ENCODE results near the gene PLCL2. TPM values are rescaled to one million over a fixed set of nuclear protein-coding genes. Genes with fewer than 3 reads are reported as not detected.
"Not testable (repeated sequence)": the region's sequence is repeated elsewhere in the genome, so short reads cannot be mapped to it uniquely, and the experiment has no call there.

The PLCL2 gene
- total RNA-seq, 2 donors from 2014 or later, result 17.8 to 20.5 TPM

DNA sequence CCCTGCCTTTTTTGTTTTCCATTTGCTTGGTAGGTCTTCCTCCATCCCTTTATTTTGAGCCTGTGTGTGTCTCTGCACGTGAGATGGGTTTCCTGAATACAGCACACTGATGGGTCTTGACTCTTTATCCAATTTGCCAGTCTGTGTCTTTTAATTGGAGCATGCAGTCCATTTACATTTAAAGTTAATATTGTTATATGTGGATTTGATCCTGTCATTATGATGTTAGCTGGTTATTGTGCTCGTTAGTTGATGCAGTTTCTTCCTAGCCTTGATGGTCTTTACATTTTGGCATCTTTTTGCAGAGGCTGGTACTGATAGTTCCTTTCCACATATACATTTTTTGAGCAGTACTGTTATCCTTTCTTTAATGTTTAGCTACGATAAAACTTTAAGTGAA, 73.1 kb downstream of the PLCL2 start:
- DNase-seq (ENCODE audit: low spot score in 2 of 2); ATAC-seq: not testable (repeated sequence)
- Mint-ChIP-seq H3K36me3 (peaks cover 11 to 18% of the 10 kb centered on the region in 2 donors), H3K27ac (peak overlapping the region in 1 of 2 donors; percentile 41), H3K9me3 (peaks cover 6 to 18% of the 10 kb centered on the region in 2 donors)

DNA sequence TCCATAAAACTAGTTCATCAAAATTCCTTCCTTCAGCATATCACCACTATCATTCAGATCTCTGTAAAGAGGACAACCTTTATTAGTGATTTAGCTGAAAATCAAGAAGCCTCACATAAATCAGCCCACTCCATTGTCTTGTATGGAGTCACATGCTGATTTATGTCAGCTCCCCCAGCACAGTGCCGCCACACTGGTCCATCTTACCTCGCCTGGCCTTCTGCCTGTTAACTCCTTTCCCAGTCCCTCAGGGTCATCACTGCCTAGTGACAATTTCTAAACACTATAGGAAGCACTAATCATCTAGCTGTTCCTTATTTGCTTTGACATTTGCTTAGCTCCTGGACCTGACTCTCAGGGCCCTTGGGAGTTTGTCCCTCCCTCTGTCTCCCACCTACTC, 75.4 kb downstream of the PLCL2 start:
- H3K27ac Mint-ChIP-seq, result peak overlapping the region in 1 of 2 donors; percentile 35
- peaks cover 11 to 18% of the 10 kb centered on the region in 2 donors for H3K36me3 Mint-ChIP-seq
- ATAC-seq (no peak), DNase-seq (ENCODE audit: low spot score in 2 of 2) (no peak)
- peaks cover 6 to 18% of the 10 kb centered on the region in 2 donors for H3K9me3 Mint-ChIP-seq

DNA sequence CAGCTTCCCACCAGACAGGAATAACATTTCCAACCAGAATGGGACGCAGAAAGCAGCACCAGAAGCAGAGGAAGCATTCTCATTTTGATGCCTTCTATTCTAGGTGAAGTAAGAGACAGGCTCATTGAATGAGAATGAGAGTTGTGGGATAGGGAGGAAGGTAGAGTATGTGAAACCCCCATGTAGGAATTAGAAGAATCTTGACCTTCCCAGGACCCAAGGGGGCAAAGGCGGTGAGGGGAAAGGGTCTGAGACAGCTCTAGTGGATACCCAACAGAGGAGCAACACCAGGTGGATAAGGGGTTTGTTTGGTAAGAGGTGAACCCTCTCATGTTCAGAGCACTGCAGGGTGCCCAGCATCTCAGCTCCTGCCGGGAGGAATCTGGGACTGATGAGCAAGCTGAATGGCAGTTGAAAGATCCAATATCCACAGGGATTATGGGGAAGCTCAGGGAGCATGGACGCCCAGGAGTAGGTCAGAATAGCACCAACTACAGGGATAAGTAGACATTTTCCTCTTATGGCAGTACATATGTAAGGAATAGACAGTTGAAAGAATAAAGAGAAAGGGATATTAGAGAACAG, 77.0 kb downstream of the PLCL2 start:
- no peak overlapping the region for H3K27ac Mint-ChIP-seq
- ATAC-seq, result no peak

DNA sequence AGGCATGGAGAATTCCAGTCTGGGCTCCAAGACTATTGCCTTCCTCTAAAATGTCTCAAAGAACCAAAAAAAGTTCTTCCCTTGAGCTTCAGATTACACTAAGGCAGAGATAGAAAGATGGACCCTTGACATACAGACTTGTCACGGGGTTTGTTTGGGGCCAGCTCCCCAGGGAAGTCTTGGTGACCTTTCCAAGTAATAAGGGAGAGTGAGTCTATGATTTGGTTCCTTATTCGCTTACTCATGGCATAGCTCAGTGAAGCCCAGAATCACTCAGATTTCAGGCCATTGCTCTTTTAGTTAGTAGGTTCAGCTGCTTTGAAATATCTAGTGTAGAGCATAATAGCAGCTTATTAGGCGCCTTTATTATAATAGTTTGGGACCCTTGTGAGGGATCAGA, 90.3 kb downstream of the PLCL2 start:
- no peak for DNase-seq (ENCODE audit: low spot score in 2 of 2)
- no peak for ATAC-seq
- peak overlapping the region in 1 of 2 donors; percentile 29 for H3K27ac Mint-ChIP-seq
- H3K36me3 Mint-ChIP-seq, result peaks cover 10 to 23% of the 10 kb centered on the region in 2 donors
- peaks cover 17 to 25% of the 10 kb centered on the region in 2 donors for H3K9me3 Mint-ChIP-seq

More for the DNA sequence above, 77.0 kb downstream of the PLCL2 start:
- no peak for DNase-seq (ENCODE audit: low spot score in 2 of 2)
- peaks cover 6 to 18% of the 10 kb centered on the region in 2 donors for H3K9me3 Mint-ChIP-seq
- peaks cover 11 to 19% of the 10 kb centered on the region in 2 donors for H3K36me3 Mint-ChIP-seq

DNA sequence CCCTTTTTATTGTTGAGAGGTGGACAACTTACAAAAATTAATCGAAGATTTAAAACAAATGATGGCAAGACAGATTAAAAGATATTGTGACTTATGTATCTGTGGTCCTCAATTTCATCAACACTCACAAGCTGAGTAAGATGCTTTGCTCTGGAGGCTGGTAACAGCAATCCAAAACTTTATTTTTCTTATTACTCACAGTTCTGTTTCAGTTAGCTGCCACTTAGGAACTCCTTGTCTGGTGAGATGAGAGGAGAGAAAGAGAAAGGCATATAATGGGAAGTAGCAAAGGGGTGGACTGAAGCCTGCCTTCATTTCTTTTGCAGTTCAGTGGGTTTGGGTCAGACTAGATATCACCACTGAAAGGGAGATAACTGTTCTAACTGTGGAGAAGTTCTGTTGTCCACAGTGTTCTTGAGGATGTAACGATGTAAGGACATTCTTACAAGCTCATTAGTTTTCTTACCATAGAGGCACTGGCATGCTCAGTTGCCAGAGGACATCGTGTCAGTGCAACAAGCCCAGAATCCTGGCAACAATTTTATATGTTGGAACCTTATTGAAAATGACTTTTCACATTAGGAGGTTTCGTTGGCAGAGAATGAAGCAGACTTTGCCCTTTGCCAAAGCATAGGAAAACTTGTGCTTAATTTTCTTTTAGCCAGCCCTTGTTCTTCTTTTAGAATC, 93.6 kb downstream of the PLCL2 start:
- peaks cover 6 to 14% of the 10 kb centered on the region in 2 donors for H3K9me3 Mint-ChIP-seq
- no peak overlapping the region for H3K27ac Mint-ChIP-seq
- DNase-seq (ENCODE audit: low spot score in 2 of 2) (no peak), ATAC-seq (peak in 1 of 2 donors; percentile 26)
- H3K36me3 Mint-ChIP-seq, result peaks cover 0 to 8% of the 10 kb centered on the region in 2 donors

DNA sequence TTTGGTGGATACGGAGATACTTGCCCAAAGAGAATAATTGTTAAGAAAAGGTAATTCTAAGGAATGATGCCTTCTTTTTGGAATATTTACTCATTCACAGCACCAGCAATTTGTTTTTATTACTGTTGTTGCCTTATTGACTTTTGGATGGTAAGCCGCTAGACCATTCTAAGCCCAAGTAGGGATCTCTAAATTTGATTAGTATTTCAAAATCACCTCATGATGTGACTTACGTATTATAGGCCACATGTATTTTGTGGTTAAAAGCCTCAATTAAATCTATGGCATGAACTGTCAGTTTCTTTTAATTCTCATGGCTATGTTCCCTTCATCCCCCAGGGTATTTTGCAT, 94.1 kb downstream of the PLCL2 start:
- DNase-seq (ENCODE audit: low spot score in 2 of 2), result no peak
- ATAC-seq, result no peak
- peaks cover 3 to 10% of the 10 kb centered on the region in 2 donors for H3K9me3 Mint-ChIP-seq
- no peak overlapping the region for H3K27ac Mint-ChIP-seq
- H3K36me3 Mint-ChIP-seq, result peaks cover 0 to 4% of the 10 kb centered on the region in 2 donors

DNA sequence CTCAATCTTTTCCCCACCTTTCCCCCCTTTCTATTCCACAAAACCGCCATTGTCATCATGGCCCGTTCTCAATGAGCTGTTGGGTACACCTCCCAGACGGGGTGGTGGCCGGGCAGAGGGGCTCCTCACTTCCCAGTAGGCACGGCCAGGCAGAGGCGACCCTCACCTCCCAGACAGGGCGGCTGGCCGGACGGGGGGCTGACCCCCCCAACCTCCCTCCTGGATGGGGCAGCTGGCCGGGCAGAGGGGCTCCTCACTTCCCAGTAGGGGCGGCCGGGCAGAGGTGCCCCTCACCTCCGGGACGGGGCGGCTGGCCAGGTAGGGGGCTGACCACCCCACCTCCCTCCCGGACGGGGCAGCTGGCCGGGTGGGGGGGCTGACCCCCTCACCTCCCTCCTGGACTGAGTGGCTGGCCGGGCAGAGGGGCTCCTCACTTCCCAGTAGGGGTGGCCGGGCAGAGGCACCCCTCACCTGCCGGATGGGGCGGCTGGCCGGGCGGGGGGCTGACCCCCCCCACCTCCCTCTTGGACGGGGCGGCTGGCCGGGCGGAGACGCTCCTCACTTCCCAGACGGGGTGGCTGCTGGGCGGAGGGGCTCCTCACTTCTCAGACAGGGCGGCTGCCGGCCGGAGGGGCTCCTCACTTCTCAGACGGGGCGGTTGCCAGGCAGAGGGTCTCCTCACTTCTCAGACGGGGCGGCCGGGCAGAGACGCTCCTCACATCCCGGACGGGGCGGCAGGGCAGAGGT, 95.2 kb downstream of the PLCL2 start:
- H3K36me3 Mint-ChIP-seq, result not testable (repeated sequence)

DNA sequence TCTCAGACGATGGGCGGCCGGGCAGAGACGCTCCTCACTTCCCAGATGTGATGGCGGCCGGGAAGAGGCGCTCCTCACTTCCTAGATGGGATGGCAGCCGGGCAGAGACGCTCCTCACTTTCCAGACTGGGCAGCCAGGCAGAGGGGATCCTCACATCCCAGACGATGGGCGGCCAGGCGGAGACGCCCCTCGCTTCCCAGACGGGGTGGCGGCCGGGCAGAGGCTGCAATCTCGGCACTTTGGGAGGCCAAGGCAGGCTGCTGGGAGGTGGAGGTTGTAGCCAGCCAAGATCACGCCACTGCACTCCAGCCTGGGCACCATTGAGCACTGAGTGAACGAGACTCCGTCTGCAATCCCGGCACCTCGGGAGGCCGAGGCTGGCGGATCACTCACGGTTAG, 95.8 kb downstream of the PLCL2 start:
- not testable (repeated sequence) for H3K27ac Mint-ChIP-seq

More for the DNA sequence above, 95.2 kb downstream of the PLCL2 start:
- H3K27ac Mint-ChIP-seq; DNase-seq (ENCODE audit: low spot score in 2 of 2); H3K9me3 Mint-ChIP-seq; ATAC-seq: not testable (repeated sequence)

DNA sequence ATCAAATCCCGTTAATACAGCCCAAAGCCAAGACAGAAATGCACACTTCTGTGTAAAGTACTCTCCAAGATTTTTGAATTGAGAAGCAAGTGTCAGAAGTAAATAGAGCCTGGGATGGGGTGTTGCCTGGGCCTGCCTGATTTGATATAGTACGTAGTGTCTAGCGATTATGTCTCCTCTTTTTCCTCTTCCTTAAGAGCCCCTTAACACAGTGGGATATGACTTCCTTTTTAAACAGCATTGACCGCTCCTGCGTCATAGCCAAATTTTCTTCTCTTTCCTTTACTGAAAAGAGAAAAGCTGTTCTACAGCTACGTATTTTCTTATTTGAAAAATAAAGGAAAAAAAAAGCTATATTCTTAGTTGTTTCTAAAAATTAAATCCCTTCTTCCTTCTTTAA, 97.7 kb downstream of the PLCL2 start:
- ATAC-seq (no peak), DNase-seq (ENCODE audit: low spot score in 2 of 2) (no peak)
- H3K9me3 Mint-ChIP-seq, result no peaks in the 10 kb centered on the region
- no peaks in the 10 kb centered on the region for H3K36me3 Mint-ChIP-seq
- H3K27ac Mint-ChIP-seq, result no peak overlapping the region

More for the DNA sequence above, 95.8 kb downstream of the PLCL2 start:
- not testable (repeated sequence) for H3K9me3 Mint-ChIP-seq; ATAC-seq; H3K36me3 Mint-ChIP-seq; DNase-seq (ENCODE audit: low spot score in 2 of 2)

DNA sequence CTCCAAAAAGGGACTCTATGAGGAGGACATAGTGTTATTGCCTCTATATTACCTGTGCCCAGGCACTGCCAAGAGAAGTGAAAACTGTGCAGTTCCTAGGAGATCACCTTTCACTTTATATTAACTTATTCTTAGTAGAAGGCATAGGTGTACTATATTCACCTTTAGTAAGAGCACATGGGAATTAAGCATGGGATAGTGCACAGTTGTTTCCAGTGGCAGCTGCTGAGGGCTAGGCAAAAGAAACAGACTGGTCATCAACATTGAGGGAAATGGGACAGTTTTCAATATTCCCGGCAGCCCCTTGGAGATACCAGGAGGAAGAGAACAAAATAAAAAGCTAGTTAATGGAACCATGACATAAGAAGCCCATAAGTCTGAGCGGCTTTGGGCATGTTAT, 100.9 kb downstream of the PLCL2 start:
- H3K36me3 Mint-ChIP-seq, result no peaks in the 10 kb centered on the region
- H3K27ac Mint-ChIP-seq, result no peak overlapping the region
- no peaks in the 10 kb centered on the region for H3K9me3 Mint-ChIP-seq
- ATAC-seq (no peak), DNase-seq (ENCODE audit: low spot score in 2 of 2) (no peak)

DNA sequence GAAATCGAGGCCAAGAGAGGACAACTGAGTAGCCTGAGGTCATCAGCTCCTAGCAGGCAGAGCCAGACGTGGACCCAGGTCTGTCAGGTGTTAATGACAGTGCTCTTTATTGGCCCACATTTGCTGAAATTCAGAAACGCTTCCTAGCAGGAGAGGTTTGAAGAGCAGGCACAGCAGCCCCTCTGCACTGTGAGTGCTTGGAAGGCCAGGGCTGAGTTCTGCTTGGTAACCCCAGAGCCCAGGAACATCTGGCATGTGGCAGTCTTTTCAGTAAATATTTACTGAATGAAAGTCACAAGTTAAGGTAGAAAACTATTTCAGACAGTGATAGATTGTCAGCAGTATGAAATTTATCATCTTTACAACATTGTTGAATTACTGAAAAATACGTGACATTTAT, 102.4 kb downstream of the PLCL2 start:
- Mint-ChIP-seq H3K27ac (no peak overlapping the region), H3K9me3 (peaks cover 0 to under 1% of the 10 kb centered on the region in 2 donors), H3K36me3 (no peaks in the 10 kb centered on the region)
- DNase-seq (ENCODE audit: low spot score in 2 of 2), result no peak
- ATAC-seq, result no peak

DNA sequence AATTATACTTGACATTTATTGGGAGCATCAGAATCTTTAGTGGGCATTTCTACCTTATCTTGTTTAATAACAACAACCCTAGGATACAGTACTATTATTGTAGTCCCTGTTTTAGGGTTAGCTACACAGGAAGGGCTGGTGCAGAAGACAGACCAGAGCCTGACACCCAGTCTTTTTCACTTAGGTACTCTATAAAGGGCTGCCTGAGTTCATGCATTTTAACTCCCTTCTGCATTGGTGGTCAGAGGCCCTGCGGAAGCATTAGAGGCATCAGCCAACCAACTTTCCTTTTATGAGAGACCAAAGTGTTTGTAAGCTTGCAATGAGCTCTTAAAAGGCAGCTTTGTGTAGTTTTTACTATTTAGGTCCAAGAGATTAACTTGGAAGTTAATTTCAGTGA, 105.4 kb downstream of the PLCL2 start:
- no peak for DNase-seq (ENCODE audit: low spot score in 2 of 2)
- Mint-ChIP-seq H3K36me3 (no peaks in the 10 kb centered on the region), H3K27ac (no peak overlapping the region), H3K9me3 (peaks cover 0 to 4% of the 10 kb centered on the region in 2 donors)
- no peak for ATAC-seq

DNA sequence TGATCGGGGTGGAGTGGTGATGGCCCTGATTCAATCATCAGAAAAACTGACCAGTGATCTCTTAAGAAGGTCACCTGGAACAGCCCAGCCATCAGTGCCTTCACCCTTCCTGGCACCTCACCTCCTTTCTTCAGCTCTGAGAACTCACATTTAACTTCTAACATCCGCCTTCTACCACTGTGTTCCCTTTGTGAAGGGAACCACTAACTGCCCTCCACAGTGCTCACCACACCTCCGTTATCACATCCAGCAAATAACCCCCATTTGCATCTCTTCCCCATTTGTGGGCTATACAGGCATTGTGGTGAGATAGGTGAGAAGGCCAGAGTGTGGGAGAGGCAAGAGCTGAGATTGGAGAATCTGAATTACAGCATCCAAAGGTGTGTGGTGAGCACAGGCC, 107.4 kb downstream of the PLCL2 start:
- Mint-ChIP-seq H3K9me3 (peaks cover 0 to 4% of the 10 kb centered on the region in 2 donors), H3K36me3 (no peaks in the 10 kb centered on the region), H3K27ac (peak overlapping the region in 1 of 2 donors; percentile 44)
- no peak for DNase-seq (ENCODE audit: low spot score in 2 of 2)
- no peak for ATAC-seq

DNA sequence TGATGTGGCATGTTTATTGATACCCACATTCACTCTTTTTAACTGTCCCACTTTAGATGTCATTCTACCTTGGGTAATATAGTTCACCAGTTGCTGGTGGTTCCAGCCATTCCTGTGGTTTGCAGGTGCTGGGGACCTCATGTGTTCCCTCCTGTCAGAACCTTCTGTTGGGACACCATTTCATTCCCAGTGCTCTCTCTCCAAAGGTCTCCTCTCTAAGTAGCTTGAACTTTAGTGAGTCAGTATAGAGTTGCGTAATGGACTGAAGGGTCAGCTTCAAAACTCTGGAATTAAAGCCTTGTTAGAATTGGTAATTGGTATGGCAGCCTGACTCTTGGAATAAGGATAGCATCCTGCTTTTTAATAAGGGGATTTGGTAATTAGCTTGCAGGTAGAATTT, 108.5 kb downstream of the PLCL2 start:
- H3K9me3 Mint-ChIP-seq, result peaks cover 0 to 4% of the 10 kb centered on the region in 2 donors
- ATAC-seq (peak in 1 of 2 donors; percentile 24), DNase-seq (ENCODE audit: low spot score in 2 of 2) (no peak)
- no peaks in the 10 kb centered on the region for H3K36me3 Mint-ChIP-seq
- no peak overlapping the region for H3K27ac Mint-ChIP-seq

DNA sequence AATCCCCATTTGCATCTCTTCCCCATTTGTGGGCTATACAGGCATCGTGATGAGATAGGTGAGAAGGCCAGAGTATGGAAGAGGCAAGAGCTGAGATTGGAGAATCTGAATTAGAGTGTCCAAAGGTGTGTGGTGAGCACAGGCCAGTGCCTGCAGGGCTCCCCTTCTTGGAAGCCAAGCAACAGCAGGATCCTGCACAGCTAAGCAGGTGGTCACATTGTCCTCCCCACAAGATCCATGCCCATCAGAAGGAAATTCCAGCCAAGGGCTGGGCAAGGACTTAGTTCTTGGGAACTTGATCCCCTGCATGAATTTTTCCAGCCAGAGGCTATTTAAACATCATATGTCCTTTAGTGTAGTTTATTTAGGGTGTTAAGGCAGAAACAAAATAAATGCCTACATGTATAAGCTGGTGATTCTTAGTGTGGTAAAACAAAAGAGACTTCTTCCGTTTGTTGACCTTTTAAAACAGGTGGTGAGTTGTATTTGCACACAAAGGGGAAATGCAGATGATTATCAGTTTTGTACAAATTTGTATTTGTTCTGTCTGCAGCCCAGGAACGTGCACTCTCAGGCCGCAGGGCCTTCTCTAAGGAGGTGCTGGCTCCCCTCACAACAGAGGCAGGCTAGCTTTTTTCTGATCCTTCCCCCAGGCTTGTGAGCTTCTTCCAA, 110.2 kb downstream of the PLCL2 start:
- H3K36me3 Mint-ChIP-seq, result no peaks in the 10 kb centered on the region
- ATAC-seq (no peak), DNase-seq (ENCODE audit: low spot score in 2 of 2) (no peak)
- peaks cover 0 to 4% of the 10 kb centered on the region in 2 donors for H3K9me3 Mint-ChIP-seq
- no peak overlapping the region for H3K27ac Mint-ChIP-seq

DNA sequence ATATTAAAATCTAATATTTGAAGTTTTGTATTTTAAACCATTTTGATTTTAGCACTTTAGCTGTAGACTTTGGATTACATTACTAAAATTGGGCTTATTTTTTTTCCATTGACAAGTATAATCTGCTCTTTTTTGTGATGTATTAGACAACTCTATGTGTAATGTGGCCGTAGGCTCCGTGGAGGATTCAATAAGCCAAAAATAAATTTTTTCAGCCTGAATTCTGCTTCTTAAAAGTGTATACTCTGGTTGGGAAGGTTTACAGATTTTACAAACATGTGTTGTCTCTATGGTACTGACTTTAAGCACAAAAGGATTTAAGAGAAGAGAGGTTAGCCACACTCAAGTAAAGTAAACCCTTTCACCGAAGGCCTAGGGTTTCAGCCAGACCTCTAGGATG, 110.8 kb downstream of the PLCL2 start:
- no peak for ATAC-seq
- Mint-ChIP-seq H3K9me3 (peaks cover 3 to 8% of the 10 kb centered on the region in 2 donors), H3K36me3 (peaks cover 0 to 4% of the 10 kb centered on the region in 2 donors), H3K27ac (no peak overlapping the region)
- no peak for DNase-seq (ENCODE audit: low spot score in 2 of 2)

All from activated naive CD4-positive, alpha-beta T cell treated with anti-CD3 and anti-CD28 coated beads, Interleukin-2, amount 50 U/mL, for 72 hours (primary cell).